HEK293 (cell line): ENCODE results near the gene NSL1.

Experiments used
- TRIM28 ChIP-seq: IDR thresholded peaks from 2 replicates; pipeline ENCODE4 v1.6.1; 2011; ENCODE audit warnings: low read length, control low read depth, borderline replicate concordance
- ZBTB20 ChIP-seq: fragments of 450-650 bp; formaldehyde crosslinking; IDR thresholded peaks from 2 replicates; pipeline ENCODE4 v1.5.1; 2016; ENCODE audit warnings: missing biosample characterization, missing genetic modification characterization
- ZNF561 ChIP-seq: fragments of 450-650 bp; IDR thresholded peaks from 2 replicates; pipeline ENCODE4 v1.5.1; 2018; ENCODE audit warnings: missing biosample characterization, missing genetic modification characterization, borderline replicate concordance
- TF ChIP-seq, protein P1 (sequence below): fragments of 450-650 bp; formaldehyde crosslinking; IDR thresholded peaks from 2 replicates; pipeline ENCODE4 v1.5.1; 2016; ENCODE audit warnings: missing biosample characterization, missing genetic modification characterization
- TF ChIP-seq, protein P2 (sequence below): fragments of 450-650 bp; formaldehyde crosslinking; IDR thresholded peaks from 2 replicates; pipeline ENCODE4 v1.5.1; 2016; ENCODE audit warnings: missing biosample characterization, missing genetic modification characterization

DNA sequence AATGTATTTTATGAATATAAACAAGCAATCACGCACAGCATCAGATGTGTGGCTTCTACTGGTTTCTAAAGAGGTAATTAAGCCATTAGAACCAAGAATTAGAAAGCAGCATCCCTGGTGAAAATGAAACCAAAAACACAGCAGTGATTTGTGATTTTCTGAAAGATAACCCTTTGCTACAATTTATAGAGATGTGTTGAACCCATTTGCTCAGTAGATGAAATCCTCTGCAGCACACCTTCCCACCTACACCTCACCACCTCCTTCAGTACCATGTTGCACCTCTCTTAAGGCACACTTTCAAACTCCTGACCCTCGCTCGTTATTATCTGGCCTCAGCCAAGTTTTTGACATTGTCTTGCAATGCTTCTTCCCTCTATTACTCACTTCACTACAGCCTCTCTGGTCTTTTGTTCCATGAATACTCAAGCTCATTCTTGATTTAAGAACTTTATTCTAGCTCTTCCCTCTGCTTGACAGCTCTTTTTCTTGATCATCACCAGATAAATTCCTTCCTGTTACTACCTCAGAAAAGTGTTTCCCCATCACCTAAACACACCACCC lies 38.6 kb downstream of the NSL1 start:
- TF ChIP-seq, protein P1, sequence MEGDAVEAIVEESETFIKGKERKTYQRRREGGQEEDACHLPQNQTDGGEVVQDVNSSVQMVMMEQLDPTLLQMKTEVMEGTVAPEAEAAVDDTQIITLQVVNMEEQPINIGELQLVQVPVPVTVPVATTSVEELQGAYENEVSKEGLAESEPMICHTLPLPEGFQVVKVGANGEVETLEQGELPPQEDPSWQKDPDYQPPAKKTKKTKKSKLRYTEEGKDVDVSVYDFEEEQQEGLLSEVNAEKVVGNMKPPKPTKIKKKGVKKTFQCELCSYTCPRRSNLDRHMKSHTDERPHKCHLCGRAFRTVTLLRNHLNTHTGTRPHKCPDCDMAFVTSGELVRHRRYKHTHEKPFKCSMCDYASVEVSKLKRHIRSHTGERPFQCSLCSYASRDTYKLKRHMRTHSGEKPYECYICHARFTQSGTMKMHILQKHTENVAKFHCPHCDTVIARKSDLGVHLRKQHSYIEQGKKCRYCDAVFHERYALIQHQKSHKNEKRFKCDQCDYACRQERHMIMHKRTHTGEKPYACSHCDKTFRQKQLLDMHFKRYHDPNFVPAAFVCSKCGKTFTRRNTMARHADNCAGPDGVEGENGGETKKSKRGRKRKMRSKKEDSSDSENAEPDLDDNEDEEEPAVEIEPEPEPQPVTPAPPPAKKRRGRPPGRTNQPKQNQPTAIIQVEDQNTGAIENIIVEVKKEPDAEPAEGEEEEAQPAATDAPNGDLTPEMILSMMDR (tag by site-specific recombination) = no peak
- TF ChIP-seq ZBTB20 (tag by site-specific recombination) = no peak
- TF ChIP-seq, protein P2, sequence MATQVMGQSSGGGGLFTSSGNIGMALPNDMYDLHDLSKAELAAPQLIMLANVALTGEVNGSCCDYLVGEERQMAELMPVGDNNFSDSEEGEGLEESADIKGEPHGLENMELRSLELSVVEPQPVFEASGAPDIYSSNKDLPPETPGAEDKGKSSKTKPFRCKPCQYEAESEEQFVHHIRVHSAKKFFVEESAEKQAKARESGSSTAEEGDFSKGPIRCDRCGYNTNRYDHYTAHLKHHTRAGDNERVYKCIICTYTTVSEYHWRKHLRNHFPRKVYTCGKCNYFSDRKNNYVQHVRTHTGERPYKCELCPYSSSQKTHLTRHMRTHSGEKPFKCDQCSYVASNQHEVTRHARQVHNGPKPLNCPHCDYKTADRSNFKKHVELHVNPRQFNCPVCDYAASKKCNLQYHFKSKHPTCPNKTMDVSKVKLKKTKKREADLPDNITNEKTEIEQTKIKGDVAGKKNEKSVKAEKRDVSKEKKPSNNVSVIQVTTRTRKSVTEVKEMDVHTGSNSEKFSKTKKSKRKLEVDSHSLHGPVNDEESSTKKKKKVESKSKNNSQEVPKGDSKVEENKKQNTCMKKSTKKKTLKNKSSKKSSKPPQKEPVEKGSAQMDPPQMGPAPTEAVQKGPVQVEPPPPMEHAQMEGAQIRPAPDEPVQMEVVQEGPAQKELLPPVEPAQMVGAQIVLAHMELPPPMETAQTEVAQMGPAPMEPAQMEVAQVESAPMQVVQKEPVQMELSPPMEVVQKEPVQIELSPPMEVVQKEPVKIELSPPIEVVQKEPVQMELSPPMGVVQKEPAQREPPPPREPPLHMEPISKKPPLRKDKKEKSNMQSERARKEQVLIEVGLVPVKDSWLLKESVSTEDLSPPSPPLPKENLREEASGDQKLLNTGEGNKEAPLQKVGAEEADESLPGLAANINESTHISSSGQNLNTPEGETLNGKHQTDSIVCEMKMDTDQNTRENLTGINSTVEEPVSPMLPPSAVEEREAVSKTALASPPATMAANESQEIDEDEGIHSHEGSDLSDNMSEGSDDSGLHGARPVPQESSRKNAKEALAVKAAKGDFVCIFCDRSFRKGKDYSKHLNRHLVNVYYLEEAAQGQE = no peak
- TF ChIP-seq ZNF561 (tag by site-specific recombination) = no peak
- no peak for TF ChIP-seq TRIM28
